Sciatic nerve (tissue), 1 donor: Measurements from ENCODE around the gene SPATA9. TPM values are rescaled to one million over a fixed set of nuclear protein-coding genes. Genes with fewer than 3 reads are reported as not detected.

Experiments
- total RNA-seq: library from RNA; stranded (reverse); fragmentation: NEBNext Ultra II Directional; extraction: Animal tissue kit (Norgen Biotek cat#: 25700); gene quantifications from one replicate; pipeline ENCODE4 v1.2.1, GENCODE V29; 2021
- donor health status: DM: no; HTN: no; CAD: no.

The SPATA9 gene
- total RNA-seq, 1 donor from 2014 or later, result 1.6 TPM

Other genes with a start within 250 kb of the SPATA9 start
- 99.9 TPM for gene SKIC3, start 128.0 kb downstream of the SPATA9 start, total RNA-seq
- gene ARSK, start 127.9 kb downstream of the SPATA9 start, total RNA-seq, result 6.9 TPM
- gene GPR150, start 62.9 kb downstream of the SPATA9 start, total RNA-seq, result 0.49 TPM
- gene RFESD, start 36.2 kb downstream of the SPATA9 start, total RNA-seq, result 3.9 TPM
- 192 TPM for gene RHOBTB3, start 48.3 kb upstream of the SPATA9 start, total RNA-seq
- gene GLRX, start 139.7 kb upstream of the SPATA9 start, total RNA-seq, result 22.2 TPM